Endothelial cell of umbilical vein (primary cell): Measurements from ENCODE around the gene AKAP8.

ENCODE experiments used
- EZH2 ChIP-seq: IDR thresholded peaks from 2 replicates; pipeline ENCODE4 v1.6.1; 2012; ENCODE audit warnings: borderline replicate concordance, low read depth, mild to moderate bottlenecking, moderate library complexity, low read length, inconsistent platforms; ENCODE audit not compliant: severe bottlenecking
- JUN ChIP-seq: IDR thresholded peaks from 2 replicates; pipeline ENCODE4 v1.6.1; 2011; ENCODE audit warnings: borderline replicate concordance, low read depth; ENCODE audit not compliant: insufficient read length, insufficient read depth
- POLR2A ChIP-seq: IDR thresholded peaks from 2 replicates; pipeline ENCODE4 v1.6.1; 2012; ENCODE audit warnings: low read depth, mild to moderate bottlenecking, control low read depth, low read length
- POLR2AphosphoS5 ChIP-seq: IDR thresholded peaks from 2 replicates; pipeline ENCODE4 v1.6.1; 2012; ENCODE audit warnings: low read depth, mild to moderate bottlenecking, control low read depth, low read length, moderate library complexity; ENCODE audit not compliant: insufficient read depth
- TF ChIP-seq, protein P1 (sequence below), 2 donors: IDR thresholded peaks; 1 replicate in 1 of 2; 2 replicates in 1 of 2; pipeline ENCODE4 v1.5.1; 2011; ENCODE audit warnings: low read length in 2 of 2, mild to moderate bottlenecking in 2 of 2, moderate library complexity in 2 of 2, control low read depth in 1 of 2, inconsistent platforms in 1 of 2, low read depth in 1 of 2; ENCODE audit not compliant: insufficient read depth in 1 of 2; ENCODE audit errors: extremely low read depth in 1 of 2

DNA sequence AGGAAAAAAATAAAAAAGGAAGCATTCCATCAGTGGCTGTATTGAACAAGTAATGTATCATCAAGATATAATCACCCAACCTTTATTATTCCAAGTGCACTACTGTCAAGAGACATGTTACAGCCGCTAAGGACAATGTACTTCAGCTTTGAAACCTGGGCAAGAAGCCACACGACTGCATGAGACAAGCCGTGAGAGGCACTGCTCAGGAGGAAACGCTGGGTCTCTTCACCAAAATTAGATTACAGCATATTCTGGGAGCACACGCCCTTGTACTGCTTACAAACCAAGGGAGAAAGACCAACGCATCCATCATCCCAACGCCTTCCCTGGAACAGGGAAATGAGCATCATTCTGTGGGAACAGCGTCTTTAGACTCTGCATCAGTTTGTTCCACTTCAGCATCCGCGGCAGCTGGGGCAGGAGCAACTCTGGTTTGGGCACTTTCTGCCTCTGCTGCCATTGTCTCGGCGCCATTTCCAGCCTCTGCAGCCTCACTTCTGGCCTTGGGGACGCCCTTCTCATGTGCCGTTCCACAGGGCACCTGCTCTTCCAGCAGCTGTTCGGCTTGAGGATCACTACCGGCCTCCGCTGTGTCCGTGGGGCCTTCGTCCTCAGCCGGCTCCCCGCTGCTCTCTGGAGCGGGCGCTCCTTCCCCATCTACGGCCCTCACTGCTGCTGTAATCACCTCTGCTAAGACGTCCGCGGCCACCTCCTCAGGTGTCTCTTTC, 24.9 kb downstream of the AKAP8 start:
- TF ChIP-seq, protein P1, sequence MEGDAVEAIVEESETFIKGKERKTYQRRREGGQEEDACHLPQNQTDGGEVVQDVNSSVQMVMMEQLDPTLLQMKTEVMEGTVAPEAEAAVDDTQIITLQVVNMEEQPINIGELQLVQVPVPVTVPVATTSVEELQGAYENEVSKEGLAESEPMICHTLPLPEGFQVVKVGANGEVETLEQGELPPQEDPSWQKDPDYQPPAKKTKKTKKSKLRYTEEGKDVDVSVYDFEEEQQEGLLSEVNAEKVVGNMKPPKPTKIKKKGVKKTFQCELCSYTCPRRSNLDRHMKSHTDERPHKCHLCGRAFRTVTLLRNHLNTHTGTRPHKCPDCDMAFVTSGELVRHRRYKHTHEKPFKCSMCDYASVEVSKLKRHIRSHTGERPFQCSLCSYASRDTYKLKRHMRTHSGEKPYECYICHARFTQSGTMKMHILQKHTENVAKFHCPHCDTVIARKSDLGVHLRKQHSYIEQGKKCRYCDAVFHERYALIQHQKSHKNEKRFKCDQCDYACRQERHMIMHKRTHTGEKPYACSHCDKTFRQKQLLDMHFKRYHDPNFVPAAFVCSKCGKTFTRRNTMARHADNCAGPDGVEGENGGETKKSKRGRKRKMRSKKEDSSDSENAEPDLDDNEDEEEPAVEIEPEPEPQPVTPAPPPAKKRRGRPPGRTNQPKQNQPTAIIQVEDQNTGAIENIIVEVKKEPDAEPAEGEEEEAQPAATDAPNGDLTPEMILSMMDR (IDR thresholded peaks at IDR 0.05; ENCODE audit: extremely low read depth in 1 of 2, insufficient read depth in 1 of 2, low read depth in 1 of 2, low read length in 2 of 2), result no peak
- TF ChIP-seq JUN, result no peak
- TF ChIP-seq POLR2A, result peak; percentile 43
- no peak for TF ChIP-seq EZH2
- TF ChIP-seq POLR2AphosphoS5, result no peak
